NCI-H460 (cell line): ENCODE measurements around the gene MVP. TPM values are rescaled to one million over a fixed set of nuclear protein-coding genes. Genes with fewer than 3 reads are reported as not detected.
"Not testable (repeated sequence)": the region's sequence is repeated elsewhere in the genome, so short reads cannot be mapped to it uniquely, and the experiment has no call there.

Experiments used
- DNase-seq: peaks from one replicate; pipeline ENCODE4 v3.0.0-alpha.2; 2016; ENCODE audit warnings: low read depth; ENCODE audit errors: extremely low read depth
- total RNA-seq: library from RNA; depleted of rRNA; stranded (reverse); fragments of >200 nt; shearing (Covaris generic); gene quantifications from 2 replicates; pipeline ENCODE4 v1.2.3, GENCODE V29; 2014

Gene MVP
- total RNA-seq, 1 experiment from 2014 or later: 35.9 TPM

- DNase-seq: no peak
Measured at GRCh38 chr16:29814592-29814991, 5.7 kb upstream of the MVP start.

- DNase-seq: no peak
Measured at GRCh38 chr16:29815032-29815721, 5.1 kb upstream of the MVP start.

DNA sequence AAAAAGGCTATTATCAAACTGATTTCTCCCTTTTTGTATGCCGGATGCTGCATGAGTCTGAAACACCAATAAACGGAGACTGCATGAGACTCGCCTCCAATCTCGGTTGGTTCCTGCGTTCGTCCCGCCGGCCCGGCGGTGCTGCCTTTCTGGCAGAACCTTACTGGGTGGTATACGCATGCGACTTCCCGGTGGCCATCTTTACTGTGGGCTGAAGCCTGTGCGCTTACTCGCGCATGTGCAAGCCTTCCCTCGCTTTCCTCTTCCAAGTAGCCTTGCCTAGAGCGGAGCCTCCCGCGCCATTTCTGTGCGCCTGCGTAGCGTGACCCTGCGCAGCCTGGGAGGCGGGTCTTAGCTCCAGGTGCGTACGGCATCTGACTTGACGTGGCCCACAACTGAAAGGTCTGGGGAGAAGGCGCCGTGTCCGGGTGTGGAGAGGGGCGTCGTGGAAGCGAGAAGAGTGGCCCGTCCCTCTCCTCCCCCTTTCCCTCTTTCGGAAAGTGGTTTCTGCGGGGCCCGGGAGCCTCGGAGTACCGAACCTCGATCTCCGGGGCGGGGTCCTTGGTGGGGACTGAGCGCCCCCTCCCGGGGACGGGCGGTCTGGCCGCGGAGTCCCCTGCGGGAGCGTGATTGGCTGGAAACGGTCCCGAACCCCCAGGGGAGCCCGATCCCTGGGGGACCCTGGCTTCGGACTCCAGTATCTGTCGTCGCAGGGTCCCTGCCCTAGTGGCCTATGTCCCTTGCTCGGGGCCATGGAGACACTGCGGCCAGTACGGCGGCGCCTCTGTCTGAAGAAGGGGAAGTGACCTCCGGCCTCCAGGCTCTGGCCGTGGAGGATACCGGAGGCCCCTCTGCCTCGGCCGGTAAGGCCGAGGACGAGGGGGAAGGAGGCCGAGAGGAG, 4.2 kb upstream of the MVP start, which contains the start of gene PAGR1:
Gene PAGR1, plus strand, starts transcription at position 360 of the 901 bp plus-strand sequence. Its CDS starts 374 bp downstream, at position 734.
- peak; percentile 98 for DNase-seq

DNA sequence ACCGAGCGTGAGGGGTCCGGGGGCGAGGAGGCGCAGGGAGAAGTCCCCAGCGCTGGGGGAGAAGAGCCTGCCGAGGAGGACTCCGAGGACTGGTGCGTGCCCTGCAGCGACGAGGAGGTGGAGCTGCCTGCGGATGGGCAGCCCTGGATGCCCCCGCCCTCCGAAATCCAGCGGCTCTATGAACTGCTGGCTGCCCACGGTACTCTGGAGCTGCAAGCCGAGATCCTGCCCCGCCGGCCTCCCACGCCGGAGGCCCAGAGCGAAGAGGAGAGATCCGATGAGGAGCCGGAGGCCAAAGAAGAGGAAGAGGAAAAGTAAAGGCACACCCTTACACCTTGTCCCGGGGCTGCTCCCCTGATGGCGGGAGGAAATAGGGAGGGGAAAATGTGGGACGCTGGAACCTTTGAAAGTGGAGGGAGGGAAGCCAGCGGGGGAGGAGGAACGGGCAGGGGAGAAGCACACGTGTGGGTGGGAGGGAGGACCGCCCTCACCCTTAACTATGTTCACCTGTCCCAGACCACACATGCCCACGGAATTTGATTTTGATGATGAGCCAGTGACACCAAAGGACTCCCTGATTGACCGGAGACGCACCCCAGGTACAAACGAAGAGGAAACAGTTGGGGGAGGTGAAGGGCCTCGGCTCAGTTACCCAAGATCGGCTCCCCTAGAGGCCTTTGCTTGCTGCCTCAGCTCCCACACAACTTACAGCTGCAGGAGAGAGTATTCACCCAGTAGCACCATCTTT, 3.4 kb upstream of the MVP start:
- DNase-seq: no peak

DNA sequence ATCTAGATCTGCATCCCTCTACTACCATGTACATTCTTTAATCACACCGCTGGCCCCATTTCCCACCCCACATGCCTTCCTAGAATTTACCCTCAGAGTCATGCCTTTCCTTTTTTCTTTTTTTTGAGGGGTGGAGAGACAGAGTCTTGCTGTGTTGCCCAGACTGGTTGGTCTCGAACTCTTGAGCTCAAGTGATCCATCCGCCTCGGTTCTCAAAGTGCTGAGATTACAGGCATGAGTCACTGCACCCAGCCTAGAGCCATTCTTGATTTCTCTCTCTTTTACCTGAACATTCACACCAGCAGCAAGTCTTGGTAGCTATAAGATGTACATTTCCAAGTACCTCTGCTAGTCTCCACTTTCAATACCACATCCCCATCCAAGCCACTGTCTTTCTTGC, 2.2 kb upstream of the MVP start:
- no peak for DNase-seq

DNA sequence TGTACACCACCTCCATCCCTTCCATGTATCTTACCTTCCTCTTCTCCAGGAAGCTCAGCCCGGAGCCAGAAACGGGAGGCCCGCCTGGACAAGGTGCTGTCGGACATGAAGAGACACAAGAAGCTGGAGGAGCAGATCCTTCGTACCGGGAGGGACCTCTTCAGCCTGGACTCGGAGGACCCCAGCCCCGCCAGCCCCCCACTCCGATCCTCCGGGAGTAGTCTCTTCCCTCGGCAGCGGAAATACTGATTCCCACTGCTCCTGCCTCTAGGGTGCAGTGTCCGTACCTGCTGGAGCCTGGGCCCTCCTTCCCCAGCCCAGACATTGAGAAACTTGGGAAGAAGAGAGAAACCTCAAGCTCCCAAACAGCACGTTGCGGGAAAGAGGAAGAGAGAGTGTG, 756 bp upstream of the MVP start:
- DNase-seq: no peak

DNA sequence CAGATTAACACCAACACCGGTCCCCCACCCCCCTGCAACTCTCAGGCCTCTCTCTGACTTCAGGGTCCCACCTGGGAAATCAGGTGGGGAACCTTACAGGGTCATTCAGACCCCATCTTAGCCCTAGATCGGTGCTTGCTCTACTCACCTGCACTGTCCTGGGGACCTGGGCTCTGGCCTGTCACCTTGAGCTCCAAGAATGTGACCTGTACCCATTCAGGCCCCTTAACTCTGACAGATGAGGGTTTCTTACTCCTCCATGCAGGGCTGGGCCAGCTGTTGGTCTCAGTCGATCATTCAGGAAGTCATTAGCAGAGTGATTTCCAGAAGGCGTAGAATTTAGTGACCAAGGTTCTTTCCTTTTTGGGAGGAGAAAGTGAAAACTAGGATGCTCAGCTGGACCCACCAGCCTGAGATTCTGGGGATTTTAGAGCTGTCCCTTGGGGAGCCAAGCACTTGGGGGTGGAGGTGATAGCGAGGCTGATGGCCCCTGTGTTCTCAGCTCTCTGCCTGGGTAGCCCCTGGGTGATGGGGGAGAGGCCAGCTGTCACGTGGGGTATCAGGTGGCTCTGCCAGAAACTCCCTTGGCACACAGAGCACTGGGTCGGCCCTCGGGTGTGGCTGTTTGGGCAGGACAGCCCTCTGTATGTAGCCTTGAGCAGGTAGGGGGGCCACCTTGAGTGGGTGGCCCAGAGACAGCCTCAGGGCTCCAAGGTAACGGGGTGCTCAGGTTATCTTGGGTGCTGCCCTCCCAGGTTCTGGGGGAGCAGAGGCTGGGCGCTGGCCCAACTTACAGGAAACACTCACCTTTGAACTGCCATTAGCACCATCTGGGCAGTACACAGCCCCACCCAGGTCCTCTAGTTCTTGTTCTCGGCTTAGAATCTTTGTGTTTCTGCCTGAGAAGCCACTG, 724 bp downstream of the MVP start:
- no peak for DNase-seq

- no peak for DNase-seq
Measured at GRCh38 chr16:29821643-29822115, 1.4 kb downstream of the MVP start.

- no peak for DNase-seq
Measured at GRCh38 chr16:29824589-29825144, 4.4 kb downstream of the MVP start.

GRCh38 chr16:29825145-29826044, 5.1 kb downstream of the MVP start:
- no peak for DNase-seq

DNA sequence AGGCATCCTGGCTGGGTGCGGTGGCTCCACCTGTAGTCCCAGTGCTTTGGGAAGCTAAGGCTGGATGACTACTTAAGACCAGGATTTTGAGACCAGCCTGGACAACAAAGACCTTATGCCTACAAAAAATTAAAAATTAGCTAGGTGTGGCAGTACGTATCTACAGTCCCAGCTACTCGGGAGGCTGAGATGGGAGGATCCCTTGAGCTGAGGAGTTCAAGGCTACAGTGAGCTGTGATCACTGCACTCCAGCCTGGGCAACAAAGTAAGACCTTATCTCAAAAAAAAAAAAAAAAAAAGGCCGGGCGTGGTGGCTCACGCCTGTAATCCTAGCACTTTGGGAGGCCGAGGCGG, 6.1 kb downstream of the MVP start:
- no peak for DNase-seq

GRCh38 chr16:29830774-29831173, 10.5 kb downstream of the MVP start:
- no peak for DNase-seq

- no peak for DNase-seq
Measured at GRCh38 chr16:29831490-29831889, 11.2 kb downstream of the MVP start.

- not testable (repeated sequence) for DNase-seq
Measured at GRCh38 chr16:29833219-29833618, 13.0 kb downstream of the MVP start.

DNA sequence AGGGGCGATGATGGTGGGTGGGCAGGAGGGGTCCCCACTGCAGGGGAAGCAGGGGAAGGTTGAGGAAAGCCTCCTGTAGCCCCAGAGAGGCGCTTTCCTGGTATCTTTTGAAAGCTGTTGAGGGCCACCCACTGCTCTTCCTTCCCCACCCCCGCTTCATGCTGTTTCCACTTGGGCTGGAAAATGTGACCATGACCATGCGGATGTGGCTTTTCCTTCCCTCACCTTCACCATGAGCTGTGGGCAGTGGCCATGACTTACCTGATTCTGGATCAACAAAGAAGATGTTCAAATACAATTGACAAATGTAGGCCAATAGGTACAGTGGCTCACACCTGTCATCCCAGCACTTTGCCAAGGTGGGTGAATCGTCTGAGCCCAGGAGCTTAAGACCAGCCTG, 13.8 kb downstream of the MVP start:
- no peak for DNase-seq

GRCh38 chr16:29835926-29836325, 15.7 kb downstream of the MVP start:
- no peak for DNase-seq

- no peak for DNase-seq
Measured at GRCh38 chr16:29836623-29837022, 16.4 kb downstream of the MVP start.

- DNase-seq: no peak
Measured at GRCh38 chr16:29837841-29838240, 17.6 kb downstream of the MVP start.

DNA sequence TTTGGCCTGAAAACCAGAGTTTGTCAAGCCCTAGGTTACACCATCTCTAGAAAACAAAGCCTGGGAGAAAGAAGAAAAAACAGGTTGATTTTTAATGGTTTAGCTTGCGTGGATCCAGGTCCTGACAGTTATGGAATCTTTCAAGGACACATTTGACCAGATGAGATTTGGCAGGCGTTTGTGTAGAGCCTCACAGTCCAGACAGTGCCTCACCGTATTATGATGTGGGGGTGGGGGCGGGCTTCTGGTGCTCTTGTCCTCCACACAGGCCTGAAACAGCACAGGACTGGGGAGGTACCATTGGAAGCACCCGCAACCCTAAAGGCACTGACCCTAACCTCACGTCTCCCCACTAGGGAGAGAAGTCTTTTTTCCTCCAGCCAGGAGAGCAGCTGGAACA, 19.6 kb downstream of the MVP start:
- DNase-seq: no peak
